NK-92 (cell line): ENCODE results near the gene IL10.

ENCODE experiments used
- DNase-seq: peaks from one replicate; lab custom pipeline; 2025; ENCODE audit not compliant: unreplicated experiment; lab: John Stamatoyannopoulos, UW

The IL10 gene

DNA sequence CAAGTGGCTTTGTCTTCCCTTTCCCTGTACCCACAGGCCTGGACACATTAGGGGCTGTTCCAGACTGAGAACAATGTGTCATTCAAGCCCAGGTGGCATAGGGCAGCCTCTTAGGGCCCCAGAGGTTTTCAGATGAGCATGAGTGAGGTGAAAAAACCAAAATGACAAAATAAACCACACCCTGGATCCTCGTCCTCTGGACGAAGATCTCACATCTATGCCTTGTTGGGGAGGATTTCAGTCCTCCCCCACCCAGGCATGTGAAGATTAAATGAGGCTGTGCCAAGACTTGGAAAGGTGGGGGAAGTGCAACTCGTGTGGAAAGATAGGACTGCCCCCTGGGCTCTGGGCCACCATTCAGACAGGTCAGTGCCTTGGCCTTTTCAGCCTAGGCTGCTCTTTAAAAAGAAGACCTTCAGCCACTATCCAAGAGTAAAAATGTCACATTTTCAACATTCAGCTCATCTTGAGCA lies 34.5 kb downstream of the IL10 start:
- no peak for DNase-seq

DNA sequence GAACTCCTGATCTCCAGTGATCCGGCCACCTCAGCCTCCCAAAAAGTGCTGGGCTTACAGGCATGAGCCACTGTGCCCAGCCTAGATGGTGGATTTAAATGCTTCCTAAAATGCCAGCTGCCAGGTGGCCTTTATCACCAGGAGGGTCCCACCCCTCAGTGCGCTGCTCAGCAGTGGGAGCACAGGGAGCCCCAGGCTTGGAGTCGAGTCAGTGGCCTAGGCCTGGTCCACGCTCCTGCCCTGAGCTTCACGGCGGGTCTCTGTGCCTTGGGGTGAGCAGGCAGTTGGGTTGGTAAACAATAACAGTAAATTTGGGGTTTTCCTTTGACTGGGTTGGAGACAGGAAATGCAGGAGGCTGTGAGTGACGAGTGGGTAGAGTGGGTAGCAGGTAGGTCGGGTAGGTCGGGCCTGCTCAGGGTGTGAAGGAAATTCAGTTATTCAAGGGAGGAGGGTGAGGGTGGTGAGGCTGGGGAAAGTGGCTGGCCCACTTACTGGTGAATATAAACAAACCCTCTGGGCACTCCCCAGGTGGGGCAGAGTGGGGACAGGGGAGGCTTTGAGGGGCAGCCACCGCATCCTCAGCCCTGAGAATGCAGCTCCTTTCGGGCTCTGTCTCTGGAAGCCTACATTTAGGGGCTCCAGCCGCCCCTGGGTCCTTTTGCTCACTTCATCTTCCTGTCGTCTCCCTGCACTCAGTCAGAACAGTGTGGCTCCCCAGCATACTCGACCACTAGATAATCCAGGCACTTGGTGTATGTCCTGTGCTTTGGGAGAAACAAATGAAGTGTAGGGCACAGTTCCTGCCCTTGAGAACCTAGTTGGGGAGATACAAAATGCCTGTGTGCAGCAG lies 35.2 kb downstream of the IL10 start:
- no peak for DNase-seq

DNA sequence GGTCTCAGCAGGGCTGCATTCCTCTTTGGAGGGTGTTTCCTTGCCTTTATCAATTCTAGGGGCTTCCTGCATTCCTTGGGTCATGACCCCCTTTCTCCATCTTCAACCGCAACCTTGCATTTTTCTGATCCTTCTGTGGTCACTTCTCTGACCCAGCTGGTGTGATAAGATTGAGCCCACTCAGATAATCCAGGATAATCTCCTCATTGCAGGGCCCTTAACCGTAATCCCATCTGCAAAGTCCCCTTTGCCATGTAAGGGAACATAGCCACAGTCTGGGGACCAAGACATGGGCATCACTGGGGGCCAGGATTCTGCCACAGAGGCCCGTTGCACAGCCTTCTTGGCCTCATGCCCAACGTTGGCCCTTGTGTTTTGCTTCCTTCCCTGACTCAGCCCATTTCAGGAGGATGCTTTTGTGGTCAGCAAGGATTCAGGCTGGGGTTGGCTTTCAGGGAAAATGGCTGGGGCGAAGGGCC lies 36.7 kb downstream of the IL10 start:
- DNase-seq, result no peak

DNA sequence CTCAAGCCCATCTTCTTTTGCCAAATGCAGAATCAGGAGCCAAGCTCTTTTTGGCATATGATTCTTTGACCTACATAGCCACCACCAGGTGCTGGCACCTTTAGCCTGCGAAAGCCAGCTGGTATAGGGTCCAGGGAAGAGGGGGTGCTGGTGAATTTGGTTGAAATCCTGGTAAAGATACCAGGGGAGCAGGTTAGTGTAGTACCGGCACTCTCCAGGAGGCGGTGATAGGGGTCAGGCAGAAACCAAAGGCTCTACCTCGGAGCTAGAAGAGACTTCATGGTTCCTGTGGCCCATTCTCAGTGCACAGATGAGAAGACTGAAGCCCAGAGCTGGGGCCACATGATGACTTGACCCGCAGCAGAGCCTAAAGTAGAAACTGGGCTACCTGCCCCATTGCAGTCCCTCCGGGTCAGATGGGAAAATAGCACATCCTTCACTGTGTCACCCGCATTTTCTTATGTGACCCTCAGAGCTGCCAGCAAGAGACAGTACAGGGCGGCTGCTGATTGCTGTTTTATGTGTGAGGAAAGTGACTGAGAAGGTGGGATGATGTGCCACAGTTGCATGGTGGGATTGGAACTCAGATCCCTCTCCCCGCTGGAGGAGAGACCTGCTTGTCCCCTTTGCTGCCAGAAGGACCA lies 37.7 kb downstream of the IL10 start:
- no peak for DNase-seq

DNA sequence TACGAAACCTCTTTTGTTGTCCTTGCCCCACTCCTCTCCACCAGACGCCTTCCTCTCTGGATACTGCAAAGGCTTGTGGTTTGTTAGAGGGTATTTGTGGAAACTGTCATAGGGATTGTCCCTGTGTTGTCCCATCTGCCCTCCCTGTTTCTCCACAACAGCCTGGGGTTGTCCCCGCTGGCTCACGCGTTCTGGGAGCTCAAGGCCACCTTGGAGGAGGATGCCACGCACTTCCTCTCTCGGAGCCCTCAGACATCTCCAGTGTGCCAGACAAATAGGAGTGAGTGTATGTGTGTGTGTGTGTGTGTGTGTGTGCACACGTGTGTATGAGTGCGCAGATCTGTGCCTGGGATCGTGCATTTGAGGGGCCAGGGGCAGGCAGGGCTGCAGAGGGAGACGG lies 39.3 kb downstream of the IL10 start:
- DNase-seq, result no peak

DNA sequence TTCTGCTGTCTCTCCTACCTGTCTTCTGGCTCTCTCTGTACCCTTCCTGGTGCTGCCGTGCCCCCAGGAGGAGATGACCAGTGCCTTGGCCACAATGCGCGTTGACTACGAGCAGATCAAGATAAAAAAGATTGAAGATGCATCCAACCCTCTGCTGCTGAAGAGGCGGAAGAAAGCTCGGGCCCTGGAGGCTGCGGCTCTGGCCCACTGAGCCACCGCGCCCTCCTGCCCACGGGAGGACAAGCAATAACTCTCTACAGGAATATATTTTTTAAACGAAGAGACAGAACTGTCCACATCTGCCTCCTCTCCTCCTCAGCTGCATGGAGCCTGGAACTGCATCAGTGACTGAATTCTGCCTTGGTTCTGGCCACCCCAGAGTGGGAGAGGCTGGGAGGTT lies 39.8 kb downstream of the IL10 start:
- DNase-seq, result no peak

DNA sequence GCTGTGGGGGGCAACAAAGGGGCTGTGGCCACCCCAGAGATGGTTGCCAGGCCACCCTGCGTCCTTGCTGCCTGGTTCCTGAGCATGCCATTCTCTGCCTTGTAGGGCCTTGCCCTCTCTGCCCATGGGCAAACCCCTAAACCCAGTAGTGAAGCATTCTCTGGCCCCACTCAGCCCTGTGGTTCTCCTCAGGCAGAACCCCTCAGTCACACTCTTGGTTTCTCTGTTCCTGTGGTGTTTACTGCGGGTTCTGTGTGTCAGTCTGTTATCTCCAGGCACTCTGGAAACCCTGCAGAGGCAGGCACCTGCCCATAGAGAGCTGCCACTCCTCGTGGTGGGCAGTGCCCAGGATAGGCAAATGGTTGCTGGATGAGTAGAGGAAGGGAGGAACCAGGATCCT lies 42.8 kb downstream of the IL10 start:
- DNase-seq, result no peak

DNA sequence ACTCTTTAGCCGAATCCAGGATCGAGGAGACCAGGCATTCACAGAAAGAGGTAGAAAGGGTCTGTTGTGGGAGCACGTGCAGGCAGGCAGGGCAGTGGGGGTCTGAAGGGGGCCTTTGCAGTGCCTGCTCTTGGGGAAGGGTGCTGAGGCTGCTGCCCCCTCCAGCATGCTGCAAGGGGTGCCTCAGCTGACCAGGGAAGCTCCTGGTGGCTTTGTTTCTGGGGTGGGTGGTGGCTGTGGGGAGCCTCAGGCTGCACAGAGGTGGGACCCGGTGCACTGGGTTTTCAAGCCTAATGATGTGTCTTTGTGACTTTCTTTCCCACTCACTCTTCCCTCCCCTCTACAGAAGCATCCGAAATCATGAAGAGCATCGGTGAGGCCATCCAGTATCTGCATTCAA lies 43.2 kb downstream of the IL10 start:
- DNase-seq, result no peak

DNA sequence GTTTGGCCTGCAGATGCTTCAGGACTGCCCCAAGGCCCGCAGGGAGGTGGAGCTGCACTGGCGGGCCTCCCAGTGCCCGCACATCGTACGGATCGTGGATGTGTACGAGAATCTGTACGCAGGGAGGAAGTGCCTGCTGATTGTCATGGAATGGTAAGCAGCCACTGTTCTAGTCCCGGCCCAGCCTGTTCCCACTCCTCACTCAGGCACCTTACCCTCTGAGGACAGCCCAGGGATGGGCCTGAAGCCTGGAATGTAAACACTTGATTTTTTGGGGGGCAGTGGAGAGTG lies 43.7 kb downstream of the IL10 start:
- no peak for DNase-seq

DNA sequence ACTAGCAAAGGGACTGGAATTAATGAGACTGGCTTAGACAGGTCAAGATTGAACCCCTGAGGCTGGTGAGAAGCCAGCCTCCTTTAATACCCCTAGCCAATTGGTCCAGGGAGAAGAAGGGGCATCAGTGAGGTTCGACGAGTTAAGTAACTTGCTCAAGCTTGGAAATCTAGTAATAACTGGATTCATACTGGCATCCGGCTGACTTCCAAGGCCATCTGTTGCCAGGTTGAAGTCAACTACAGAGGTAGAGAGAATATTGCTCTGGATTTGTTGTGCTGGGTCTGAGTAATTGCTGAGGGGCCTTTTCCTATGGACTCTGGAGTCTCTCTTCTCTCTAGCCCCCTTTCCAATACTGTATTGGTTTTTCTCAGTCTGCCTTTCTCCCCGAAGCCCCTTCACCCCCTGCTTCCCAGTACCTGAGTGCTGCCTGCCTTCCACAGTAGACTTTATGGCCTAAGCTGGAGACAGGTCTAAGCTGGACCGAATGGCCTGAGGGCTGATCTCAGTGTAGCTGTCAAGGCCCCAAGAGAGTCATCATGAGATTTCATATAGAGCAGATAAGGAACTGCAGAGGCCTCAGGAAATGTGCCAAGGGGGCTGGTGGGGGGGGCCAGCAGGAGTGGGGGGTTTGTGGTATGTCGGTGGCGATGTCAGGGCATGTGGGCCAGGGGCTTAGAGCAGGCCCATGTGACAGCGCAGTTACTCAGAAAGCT lies 44.2 kb downstream of the IL10 start:
- no peak for DNase-seq

DNA sequence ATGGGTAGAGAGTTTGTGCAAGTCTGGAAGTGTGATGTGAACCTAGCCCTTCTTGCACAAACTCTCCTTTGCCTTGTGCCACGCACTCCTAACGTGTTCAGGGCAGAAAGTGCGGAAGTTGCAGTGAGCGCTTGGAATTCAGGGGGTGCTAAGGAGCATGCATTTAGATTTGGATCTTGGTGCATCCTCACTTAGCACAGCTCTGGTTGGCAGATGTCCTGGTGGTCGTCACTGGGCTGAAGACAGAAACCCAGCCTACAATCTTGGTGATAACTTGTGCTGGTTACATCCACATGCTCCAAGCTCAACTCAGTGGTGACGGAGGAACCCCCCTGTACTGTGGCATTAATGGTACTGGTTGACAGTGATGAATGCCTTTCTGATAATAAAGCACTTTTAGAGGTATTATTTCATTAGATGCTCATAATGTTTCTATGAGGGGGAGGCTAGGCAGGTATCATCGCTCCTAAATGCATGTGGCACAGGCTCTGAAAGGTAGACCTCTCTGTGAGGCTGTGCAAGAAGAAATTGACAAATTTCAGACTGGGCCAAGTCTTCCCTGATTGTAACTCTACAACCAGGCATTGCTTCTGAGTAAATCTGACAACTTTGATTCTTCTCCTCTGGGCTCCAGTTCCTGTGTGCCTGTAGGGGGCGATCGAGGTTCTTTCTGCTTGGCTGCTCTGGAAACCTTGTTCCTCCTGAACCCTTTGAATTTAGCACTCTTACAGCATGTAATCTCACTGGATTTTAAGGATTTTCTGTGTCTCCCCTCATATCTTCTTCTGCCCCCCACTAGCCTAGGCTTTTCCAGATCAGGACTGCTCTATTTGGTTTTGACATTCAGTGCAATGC lies 47.0 kb downstream of the IL10 start:
- no peak for DNase-seq

DNA sequence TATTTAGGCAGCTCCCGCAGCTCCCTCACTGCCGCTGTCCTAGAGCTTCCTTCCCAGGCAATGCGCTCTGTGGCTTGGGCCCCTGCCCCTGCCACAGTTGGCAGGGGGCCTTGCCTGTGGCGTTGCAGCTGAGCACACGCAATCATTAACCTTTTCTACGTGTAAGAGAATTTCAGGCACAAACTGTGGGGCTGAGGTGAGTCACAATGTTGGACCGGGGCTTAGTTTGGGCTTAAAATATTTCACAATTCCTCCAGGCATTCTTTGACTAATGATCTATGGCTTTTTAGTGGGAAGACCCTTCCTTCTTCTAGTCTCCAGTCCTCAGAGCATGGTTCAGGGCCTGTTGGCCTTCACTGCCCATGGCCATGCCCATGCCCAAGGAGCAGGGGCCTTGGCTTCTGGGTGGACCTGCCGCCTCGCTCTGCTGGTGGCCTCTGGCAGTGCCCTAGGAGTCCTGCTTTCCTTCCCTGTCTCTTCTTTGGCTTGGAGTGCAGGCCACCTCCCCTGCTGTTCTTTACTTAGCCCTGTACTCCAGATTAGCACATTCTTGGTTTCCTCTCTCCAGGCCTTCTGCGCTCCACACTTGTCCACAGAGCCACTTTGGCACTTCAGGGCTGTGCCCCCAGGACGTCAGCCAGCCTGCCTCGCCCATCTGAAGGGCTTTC lies 48.4 kb downstream of the IL10 start:
- DNase-seq, result no peak

DNA sequence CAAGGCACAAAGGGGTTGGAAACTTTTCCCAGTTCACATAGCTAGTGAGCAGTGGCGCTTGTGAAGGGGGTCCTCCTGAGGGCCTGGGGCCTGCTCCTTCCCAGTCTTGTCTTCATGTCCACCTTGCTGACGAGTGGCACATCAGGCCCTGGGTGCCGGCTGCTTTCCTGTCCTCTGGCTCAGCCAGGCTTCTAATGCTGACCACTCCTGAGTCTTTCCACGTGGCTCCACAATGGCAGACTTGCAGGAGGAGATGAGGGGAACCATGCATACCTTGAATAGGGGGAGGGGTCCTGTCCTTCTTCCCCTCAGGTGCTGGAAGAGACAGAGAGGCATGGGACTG lies 48.9 kb downstream of the IL10 start:
- DNase-seq, result no peak

DNA sequence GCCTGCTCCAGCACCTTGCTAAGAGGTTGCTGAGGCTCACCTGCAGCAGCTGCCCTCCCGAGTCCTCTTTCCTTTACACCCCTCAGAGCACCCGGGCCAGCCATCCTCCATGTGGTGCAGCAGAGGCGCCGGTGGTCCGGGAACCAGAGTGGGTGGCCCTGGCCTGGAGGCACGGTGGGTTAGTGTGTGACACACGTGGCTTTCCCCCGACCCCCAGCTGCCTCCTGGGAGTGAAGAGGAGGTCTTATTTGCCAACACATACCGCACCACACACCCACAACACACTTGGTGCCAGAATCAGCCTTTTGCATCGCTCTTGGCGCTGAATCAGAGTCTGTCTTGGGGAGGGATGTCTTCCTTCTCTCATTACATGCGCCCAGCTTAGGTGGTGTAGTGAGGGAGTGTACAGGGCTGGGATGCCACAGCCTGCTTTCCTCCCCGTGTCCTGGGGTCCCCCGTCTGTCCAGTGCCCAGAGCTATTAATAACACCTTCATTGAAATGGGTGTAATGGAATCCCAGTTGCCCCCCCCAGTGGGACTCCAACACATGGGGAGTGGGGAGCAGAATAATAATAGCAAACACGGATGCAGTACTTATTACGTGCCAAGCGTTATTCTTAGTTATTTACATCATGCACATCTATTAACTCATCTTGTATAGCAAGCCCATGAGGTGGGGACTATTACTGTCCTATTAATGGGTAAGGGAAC lies 49.4 kb downstream of the IL10 start:
- DNase-seq, result no peak

DNA sequence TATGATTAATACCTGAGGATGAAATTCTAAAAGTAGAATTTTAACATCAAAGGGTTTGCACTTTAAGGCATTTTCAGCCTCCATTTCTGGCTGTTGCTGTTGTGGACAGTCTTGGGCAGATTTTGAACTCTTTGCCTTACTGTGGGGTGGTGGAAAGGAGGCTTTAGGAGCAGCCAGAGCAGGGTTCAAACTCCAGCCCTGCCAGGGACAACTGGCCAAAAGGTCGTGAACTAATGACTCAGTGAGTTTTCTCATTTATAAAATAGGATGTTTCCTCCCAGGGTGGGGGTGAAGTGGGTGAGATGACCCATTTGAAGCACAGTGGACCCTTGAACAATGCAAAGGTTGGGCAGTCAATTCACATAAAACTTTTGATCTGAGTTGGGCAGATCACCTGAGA lies 50.8 kb downstream of the IL10 start:
- no peak for DNase-seq

DNA sequence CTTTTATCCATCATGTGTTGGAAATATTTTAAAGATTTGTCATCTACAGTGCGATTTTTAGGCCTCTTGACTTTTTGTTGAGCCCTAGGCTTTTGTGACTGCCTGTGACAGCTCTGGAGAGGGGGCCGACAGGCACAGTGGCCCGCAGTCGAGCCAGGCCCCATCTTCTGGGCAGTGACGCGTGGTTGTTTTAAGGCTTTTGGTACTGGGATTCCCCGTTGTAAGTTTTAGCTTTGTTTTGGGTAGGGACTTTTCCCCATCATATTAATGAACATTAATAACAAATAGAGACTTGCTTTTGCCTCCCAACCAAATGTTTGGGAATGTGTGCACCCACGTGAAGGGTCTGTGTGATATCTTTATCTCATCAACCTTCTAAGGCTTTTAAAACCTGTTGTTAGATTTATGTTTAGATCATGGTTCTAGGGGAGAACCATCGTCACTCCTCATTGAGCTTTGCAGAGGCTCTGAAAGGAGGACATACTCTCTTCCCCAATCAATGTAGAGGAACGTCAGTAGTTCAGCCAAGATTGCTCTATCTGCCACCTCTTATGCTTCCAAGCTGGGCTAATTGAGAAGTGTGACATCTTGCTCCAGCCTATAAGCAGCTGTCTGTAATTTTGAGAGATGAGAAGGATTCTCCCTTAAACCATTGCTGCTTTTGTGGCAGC lies 53.0 kb downstream of the IL10 start:
- DNase-seq, result no peak

DNA sequence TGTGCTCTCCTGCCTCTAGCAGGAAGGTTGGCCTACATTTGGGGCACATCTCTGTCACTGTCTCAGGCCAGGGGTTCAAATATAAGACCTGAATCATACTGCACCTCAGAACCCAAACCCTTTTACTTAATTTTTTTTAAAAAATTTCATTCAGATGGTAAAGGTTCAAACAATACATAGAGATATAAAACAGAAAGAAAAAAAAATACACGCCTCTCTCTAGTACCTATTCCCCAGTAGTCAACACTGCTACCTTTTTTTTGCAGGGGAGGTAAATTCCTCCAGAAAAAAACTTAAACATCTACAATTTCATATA lies 54.7 kb downstream of the IL10 start:
- DNase-seq, result no peak
